NCI-H1417 (cell line): ENCODE measurements around the gene C18orf63.
A peak's percentile ranks its signal among the peaks of the same experiment; 100 is the strongest.
"Not testable (repeated sequence)": the region's sequence is repeated elsewhere in the genome, so short reads cannot be mapped to it uniquely, and the experiment has no call there.

Experiments
- DNase-seq, 3 experiments: peaks; one replicate each; lab custom pipeline; 2025; lab: John Stamatoyannopoulos, UW

Gene C18orf63

GRCh38 chr18:74286106-74286855 is 29.4 kb upstream of the C18orf63 start:
- no peak for DNase-seq

GRCh38 chr18:74286856-74287255 is 28.8 kb upstream of the C18orf63 start:
- DNase-seq: no peak

GRCh38 chr18:74288041-74288440 is 27.6 kb upstream of the C18orf63 start:
- DNase-seq: peak in 2 of 3 experiments; percentile 69 to 91

GRCh38 chr18:74288730-74289129 is 26.9 kb upstream of the C18orf63 start:
- no peak for DNase-seq

- DNase-seq: no peak
Measured at GRCh38 chr18:74289137-74289536, 26.5 kb upstream of the C18orf63 start.

GRCh38 chr18:74290021-74290420 is 25.6 kb upstream of the C18orf63 start:
- no peak for DNase-seq

- DNase-seq: peak; percentile 62 to 87 (median 86)
Measured at GRCh38 chr18:74290794-74291471, 24.7 kb upstream of the C18orf63 start.

GRCh38 chr18:74291472-74291770 is 24.2 kb upstream of the C18orf63 start:
- peak in 1 of 3 experiments; percentile 87 for DNase-seq

GRCh38 chr18:74291771-74292540 is 23.7 kb upstream of the C18orf63 start, which contains the start of gene CYB5A:
CYB5A (minus strand) TSS chr18:74291963; CDS start chr18:74291875, 88 bp downstream.
- DNase-seq: peak; percentile 95 to 98 (median 95)

- DNase-seq: no peak
Measured at GRCh38 chr18:74292541-74292858, 23.1 kb upstream of the C18orf63 start.

- not testable (repeated sequence) for DNase-seq
Measured at GRCh38 chr18:74292982-74293381, 22.7 kb upstream of the C18orf63 start.

- DNase-seq: no peak
Measured at GRCh38 chr18:74294526-74294925, 21.1 kb upstream of the C18orf63 start.

GRCh38 chr18:74299162-74299561 is 16.5 kb upstream of the C18orf63 start:
- no peak for DNase-seq

- DNase-seq: no peak
Measured at GRCh38 chr18:74299746-74300145, 15.9 kb upstream of the C18orf63 start.

GRCh38 chr18:74303306-74303705 is 12.3 kb upstream of the C18orf63 start:
- DNase-seq: no peak

- no peak for DNase-seq
Measured at GRCh38 chr18:74303936-74304335, 11.7 kb upstream of the C18orf63 start.

GRCh38 chr18:74310411-74310810 is 5.2 kb upstream of the C18orf63 start:
- peak in 2 of 3 experiments; percentile 2 to 38 for DNase-seq

- no peak for DNase-seq
Measured at GRCh38 chr18:74311000-74311399, 4.6 kb upstream of the C18orf63 start.

- no peak for DNase-seq
Measured at GRCh38 chr18:74314759-74315463, 728 bp upstream of the C18orf63 start.

GRCh38 chr18:74316257-74317170 is 875 bp downstream of the C18orf63 start:
- no peak for DNase-seq

GRCh38 chr18:74326231-74326630 is 10.6 kb downstream of the C18orf63 start:
- no peak for DNase-seq
